GM23338 (cell line): Measurements from ENCODE around the gene LCN6. TPM values are rescaled to one million over a fixed set of nuclear protein-coding genes. Genes with fewer than 3 reads are reported as not detected.
A peak's percentile ranks its signal among the peaks of the same experiment; 100 is the strongest.

Experiments
- ATAC-seq: fragments of 200-7000 bp; cut with Tn5 transposase; 3 replicates; pipeline ENCODE4 v1.9.1; 2020
- DNase-seq: peaks from one replicate; pipeline ENCODE4 v3.0.0-alpha.2; 2015; ENCODE audit warnings: low spot score
- H2AFZ ChIP-seq: fragments of 200-600 bp; sonication (generic); 2 replicates; pipeline ENCODE4 v1.8.0; 2016; ENCODE audit warnings: antibody characterized with exemption, mild to moderate bottlenecking, moderate library complexity
- H3F3A ChIP-seq: fragments of 200-600 bp; sonication (generic); replicated peaks from 2 replicates; pipeline ENCODE4 v1.8.0; 2017; ENCODE audit warnings: antibody characterized with exemption, mixed run types, low read depth
- H3K27ac ChIP-seq: fragments of 200-600 bp; sonication (generic); 2 replicates; pipeline ENCODE4 v1.6.1; 2016; ENCODE audit warnings: low read depth
- H3K27me3 ChIP-seq: fragments of 200-600 bp; sonication (generic); 2 replicates; pipeline ENCODE4 v1.8.0; 2016; ENCODE audit warnings: mild to moderate bottlenecking, mixed run types, moderate library complexity; ENCODE audit not compliant: insufficient read depth
- H3K36me3 ChIP-seq: fragments of 200-600 bp; sonication (generic); 2 replicates; pipeline ENCODE4 v1.8.0; 2016; ENCODE audit warnings: mild to moderate bottlenecking; ENCODE audit not compliant: insufficient read depth
- H3K4me1 ChIP-seq: fragments of 200-600 bp; sonication (generic); 2 replicates; pipeline ENCODE4 v1.8.0; 2016; ENCODE audit warnings: mild to moderate bottlenecking, moderate library complexity; ENCODE audit not compliant: insufficient read depth
- H3K4me2 ChIP-seq: fragments of 200-600 bp; sonication (generic); 2 replicates; pipeline ENCODE4 v1.7.1; 2017; ENCODE audit warnings: mixed run types
- H3K4me3 ChIP-seq: fragments of 200-600 bp; sonication (generic); 2 replicates; pipeline ENCODE4 v1.6.1; 2016; ENCODE audit warnings: mixed run types
- H3K79me2 ChIP-seq: fragments of 200-600 bp; sonication (generic); replicated peaks from 2 replicates; pipeline ENCODE4 v1.8.0; 2017; ENCODE audit warnings: mild to moderate bottlenecking; ENCODE audit not compliant: insufficient read depth
- H3K9me2 ChIP-seq: fragments of 200-600 bp; sonication (generic); 2 replicates; pipeline ENCODE4 v1.8.0; 2017; ENCODE audit not compliant: insufficient read depth
- H4K20me1 ChIP-seq: fragments of 200-600 bp; sonication (generic); replicated peaks from 2 replicates; pipeline ENCODE4 v1.8.0; 2017; ENCODE audit warnings: mild to moderate bottlenecking; ENCODE audit not compliant: insufficient read depth
- H3K27ac Mint-ChIP-seq: 2 replicates; pipeline ENCODE4 v1.8.0; 2020; ENCODE audit warnings: inconsistent platforms, mild to moderate bottlenecking, moderate library complexity, mixed read lengths
- H3K27me3 Mint-ChIP-seq: 3 replicates; pipeline ENCODE4 v1.8.0; 2022; ENCODE audit warnings: low read depth, mild to moderate bottlenecking, moderate library complexity, mixed read lengths, inconsistent platforms; ENCODE audit not compliant: insufficient read depth, poor library complexity
- H3K36me3 Mint-ChIP-seq: 3 replicates; pipeline ENCODE4 v1.8.0; 2021; ENCODE audit warnings: low read depth, mild to moderate bottlenecking, inconsistent platforms, moderate library complexity, mixed read lengths
- H3K4me1 Mint-ChIP-seq: 3 replicates; pipeline ENCODE4 v1.8.0; 2020; ENCODE audit warnings: mild to moderate bottlenecking, inconsistent platforms, mixed read lengths
- H3K4me3 Mint-ChIP-seq: 3 replicates; pipeline ENCODE4 v1.8.0; 2021; ENCODE audit warnings: moderate library complexity, mild to moderate bottlenecking, inconsistent platforms, mixed read lengths
- H3K9me3 Mint-ChIP-seq: 3 replicates; pipeline ENCODE4 v1.8.0; 2020; ENCODE audit warnings: moderate library complexity, mild to moderate bottlenecking, inconsistent platforms, mixed read lengths
- CREB1 ChIP-seq: fragments of 250-450 bp; sonication (Bioruptor Pico); IDR thresholded peaks from 2 replicates; pipeline ENCODE4 v1.5.0; 2020; ENCODE audit warnings: low read depth, mild to moderate bottlenecking, moderate library complexity
- CTCF ChIP-seq, 2 experiments: fragments of 200-600 bp in 1 of 2; sonication (generic) in 1 of 2; conservative IDR thresholded peaks; 2 replicates each; pipeline versions ENCODE4 v1.5.1 to v1.6.1; 2016 to 2017; ENCODE audit warnings: antibody characterized with exemption in 2 of 2, low read depth in 2 of 2, mild to moderate bottlenecking in 2 of 2, moderate library complexity in 1 of 2
- ETS1 ChIP-seq: IDR thresholded peaks from 2 replicates; pipeline ENCODE4 v1.6.1; 2016; ENCODE audit warnings: antibody characterized with exemption
- NANOG ChIP-seq: IDR thresholded peaks from 2 replicates; pipeline ENCODE4 v1.6.1; 2016; ENCODE audit warnings: antibody characterized with exemption, borderline replicate concordance
- ZNF114 ChIP-seq: fragments of 250-450 bp; sonication (Bioruptor Pico); IDR thresholded peaks from 2 replicates; pipeline ENCODE4 v1.5.0; 2020; ENCODE audit warnings: mild to moderate bottlenecking, moderate library complexity
- ZNF462 ChIP-seq: fragments of 250-450 bp; sonication (Bioruptor Pico); IDR thresholded peaks from 2 replicates; pipeline ENCODE4 v1.5.0; 2020; ENCODE audit warnings: mild to moderate bottlenecking, moderate library complexity
- polyA plus RNA-seq: library from polyadenylated mRNA; unstranded; fragments of >200 nt; fragmentation: Nextera tagmentation; extraction: Ambion mirVana; gene quantifications from 2 replicates; pipeline ENCODE4 v1.2.1, GENCODE V29; 2016
- total RNA-seq: library from RNA; depleted of rRNA; stranded (reverse); fragments of >200 nt; shearing (Covaris generic); gene quantifications from 2 replicates; pipeline ENCODE4 v1.2.3, GENCODE V29; 2014

Gene LCN6
- total and polyA plus RNA-seq, 2 experiments from 2014 or later = not detected

GRCh38 chr9:136792321-136793085 is 44.2 kb upstream of the LCN6 start (continued):
- no peak for TF ChIP-seq ZNF462
- no peak for TF ChIP-seq ETS1
- TF ChIP-seq NANOG = no peak

GRCh38 chr9:136791516-136792276 is 43.4 kb upstream of the LCN6 start:
- DNase-seq (peak; percentile 88), ATAC-seq (peak; percentile 70)
- Histone ChIP-seq H3K9me2 (no peaks in the 10 kb centered on the region), H3K36me3 (no peaks in the 10 kb centered on the region), H2AFZ (peak overlapping the region; percentile 86; the same call in 1 of the 2 replicates), H3K4me2 (peak overlapping the region; percentile 88), H3K4me1 (peaks cover 12% of the 10 kb centered on the region), H3K79me2 (0 out of 2 replicates have a peak, but pooled peaks cover 4% of the 10 kb centered on the region), H3F3A (0 out of 2 replicates have a peak, but pooled peaks cover 6% of the 10 kb centered on the region), H3K27ac (0 out of 2 replicates have a peak overlapping the region, but pooled peaks have one; percentile 26), H4K20me1 (peaks cover 14% of the 10 kb centered on the region), H3K27me3 (no peaks in the 10 kb centered on the region), H3K4me3 (peak overlapping the region; percentile 91)
- Mint-ChIP-seq H3K27me3 (peaks cover 17% of the 10 kb centered on the region), H3K27ac (peak overlapping the region; percentile 94), H3K4me3 (peak overlapping the region; percentile 84), H3K9me3 (no peaks in the 10 kb centered on the region), H3K4me1 (peaks cover 26% of the 10 kb centered on the region), H3K36me3 (peaks cover 8% of the 10 kb centered on the region; the same call in 2 of the 3 replicates)
- TF ChIP-seq CTCF (conservative IDR thresholded peaks at IDR 0.05; ENCODE audit: low read depth in 2 of 2) (peak; percentile 88 to 95), ZNF114 (no peak), CREB1 (CRISPR knock-in tag) (peak; percentile 44)
